Activated CD4-positive, alpha-beta T cell treated with anti-CD3 and anti-CD28 coated beads, Interleukin-2, amount 10 ng/mL, durations not matched to agents 7 days and 5 days (primary cell): ENCODE results near the gene FDPS. TPM values are rescaled to one million over a fixed set of nuclear protein-coding genes. Genes with fewer than 3 reads are reported as not detected.

Experiments used
- CTCF ChIA-PET: fragments of 350-600 bp; sonication (Branson Sonifier 250); formaldehyde crosslinking; loops from one replicate; lab custom pipeline; 2021; ENCODE audit warnings: antibody characterized with exemption; lab: Charles Lee
- POLR2A ChIA-PET: fragments of 350-600 bp; sonication (Branson Sonifier 250); formaldehyde crosslinking; loops from one replicate; lab custom pipeline; 2021; ENCODE audit warnings: antibody characterized with exemption; lab: Charles Lee
- DNase-seq: peaks from one replicate; pipeline ENCODE4 v3.0.0-alpha.2; 2020
- H3K27ac Mint-ChIP-seq: one replicate; pipeline ENCODE4 v1.8.0; 2021; ENCODE audit warnings: mild to moderate bottlenecking, moderate library complexity, mixed read lengths
- H3K27me3 Mint-ChIP-seq: one replicate; pipeline ENCODE4 v1.8.0; 2021; ENCODE audit warnings: mixed read lengths
- H3K36me3 Mint-ChIP-seq: one replicate; pipeline ENCODE4 v1.8.0; 2021; ENCODE audit warnings: low read depth, mixed read lengths
- H3K4me1 Mint-ChIP-seq: one replicate; pipeline ENCODE4 v1.8.0; 2021; ENCODE audit warnings: mixed read lengths
- H3K4me3 Mint-ChIP-seq: one replicate; pipeline ENCODE4 v1.8.0; 2021; ENCODE audit warnings: mild to moderate bottlenecking, moderate library complexity, mixed read lengths
- H3K9me3 Mint-ChIP-seq: one replicate; pipeline ENCODE4 v1.8.0; 2021; ENCODE audit warnings: mixed read lengths
- total RNA-seq, 2 experiments: library from RNA; stranded (reverse); gene quantifications; one replicate each; pipeline ENCODE4 v1.2.3, GENCODE V29; 2021

The FDPS gene
- total RNA-seq, 2 experiments from 2014 or later = 209 to 229 TPM

DNA sequence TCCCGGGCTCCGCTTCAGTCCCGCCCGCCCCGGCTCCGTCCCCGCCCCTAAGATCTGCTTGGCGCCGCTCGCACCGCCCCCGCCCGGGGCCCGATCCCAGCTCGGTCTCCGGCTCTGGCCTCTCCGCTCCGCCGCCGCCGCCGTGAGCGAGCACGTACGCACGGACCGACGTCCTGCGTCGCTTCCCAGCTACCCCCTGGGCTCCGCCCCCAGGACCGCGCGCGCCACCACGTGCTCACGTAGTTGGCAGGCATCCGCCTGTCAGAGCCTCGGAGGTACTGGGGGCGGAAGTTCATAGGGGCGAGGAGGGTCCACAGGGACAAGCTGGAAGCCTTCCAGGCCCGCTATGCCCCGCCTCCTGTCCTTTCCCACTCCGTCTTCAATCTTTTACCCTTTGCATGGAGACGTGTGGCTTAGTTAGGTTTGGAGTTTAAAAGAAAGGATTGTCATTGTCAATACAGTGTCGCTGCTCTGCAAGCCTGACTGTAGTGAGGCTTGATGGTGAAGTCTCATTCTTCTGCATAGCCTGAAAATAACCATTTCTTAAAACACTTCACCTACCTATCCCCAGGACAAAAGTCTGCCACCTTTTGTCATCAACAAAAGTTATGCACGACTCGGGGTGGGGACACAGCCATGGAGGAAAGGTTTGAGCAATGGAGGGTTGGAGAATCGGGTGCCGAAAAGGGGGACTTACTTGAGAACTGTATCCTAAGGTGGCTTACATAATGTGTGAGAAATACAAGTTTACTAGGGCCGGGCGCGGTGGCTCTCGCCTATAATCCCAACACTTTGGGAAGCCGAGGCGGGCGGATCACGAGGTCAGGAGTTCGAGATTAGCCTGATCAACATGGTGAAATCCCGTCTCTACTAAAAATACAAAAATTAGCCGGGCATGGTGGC is 35.1 kb upstream of the FDPS start, which contains the start of gene CLK2:
Gene CLK2, minus strand, starts transcription at position 162 of the 903 bp plus-strand sequence. CDS start 2,527 bp downstream, outside the sequence.
- H3K27me3 Mint-ChIP-seq = peaks cover 3% of the 10 kb centered on the region
- peak within 1 kb of the TSS; percentile 86 for H3K27ac Mint-ChIP-seq
- H3K36me3 Mint-ChIP-seq = peaks cover 31% of the 10 kb centered on the region
- no peaks in the 10 kb centered on the region for H3K9me3 Mint-ChIP-seq
- H3K4me1 Mint-ChIP-seq = peaks cover 52% of the 10 kb centered on the region
- ChIA-PET CTCF (interaction anchor here (0.5 to 7.7 kb wide), 7 partner anchors 12 to 324 kb away, joined by 3 to 48 read pairs (median 4); partner anchors contain the start of genes KRTCAP2 and SCAMP3), POLR2A (interaction anchor here (0.5 kb wide), 1 partner anchor 290 kb away, joined by 4 read pairs; no protein-coding TSS in a partner anchor)
- peak within 1 kb of the TSS; percentile 80 for H3K4me3 Mint-ChIP-seq
- DNase-seq = peak; percentile 96

DNA sequence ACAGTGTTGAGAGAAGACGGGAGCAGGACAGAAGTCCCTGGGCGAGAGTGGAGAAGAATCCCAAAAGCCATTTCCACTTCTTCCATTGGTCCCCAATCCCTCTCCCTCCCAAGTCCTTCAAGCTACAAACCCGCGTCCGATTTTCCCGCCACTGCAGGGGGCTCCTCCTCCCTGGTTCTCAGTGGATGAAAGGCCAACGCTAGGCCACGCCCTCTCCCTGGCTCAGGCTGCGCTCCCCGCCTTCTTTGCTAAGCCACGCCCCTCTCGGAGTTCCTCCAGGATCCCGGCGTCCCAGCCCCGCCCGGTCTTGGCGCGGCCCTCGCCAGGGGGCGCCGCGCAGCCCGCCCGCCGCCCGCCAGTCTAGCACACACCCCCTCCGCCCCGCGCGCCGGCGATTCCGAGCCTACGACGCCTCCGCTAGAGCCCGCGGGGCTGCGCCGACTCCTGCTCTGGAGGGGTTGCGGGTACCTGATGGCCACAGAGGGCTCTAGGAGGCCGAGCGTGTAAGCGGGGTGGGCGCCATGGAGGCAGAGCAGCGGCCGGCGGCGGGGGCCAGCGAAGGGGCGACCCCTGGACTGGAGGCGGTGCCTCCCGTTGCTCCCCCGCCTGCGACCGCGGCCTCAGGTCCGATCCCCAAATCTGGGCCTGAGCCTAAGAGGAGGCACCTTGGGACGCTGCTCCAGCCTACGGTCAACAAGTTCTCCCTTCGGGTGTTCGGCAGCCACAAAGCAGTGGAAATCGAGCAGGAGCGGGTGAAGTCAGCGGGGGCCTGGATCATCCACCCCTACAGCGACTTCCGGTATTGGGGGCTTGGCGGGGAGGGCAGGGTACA is 31.4 kb upstream of the FDPS start, which contains the start of gene HCN3:
Gene HCN3, plus strand, starts transcription at position 394 of the 832 bp plus-strand sequence. Its CDS starts 128 bp downstream, at position 522.
- Mint-ChIP-seq H3K36me3 (peaks cover 6% of the 10 kb centered on the region), H3K9me3 (no peaks in the 10 kb centered on the region), H3K27me3 (peaks cover 4% of the 10 kb centered on the region), H3K4me3 (peak within 1 kb of the TSS; percentile 71), H3K27ac (peak within 1 kb of the TSS; percentile 59), H3K4me1 (peaks cover 38% of the 10 kb centered on the region)
- peak; percentile 93 for DNase-seq
- POLR2A ChIA-PET = no interaction called here
- CTCF ChIA-PET = interaction anchor here (0.7 to 7.7 kb wide), 10 partner anchors 11 to 405 kb away, joined by 3 to 48 read pairs (median 4); partner anchors contain the start of gene FDPS

DNA sequence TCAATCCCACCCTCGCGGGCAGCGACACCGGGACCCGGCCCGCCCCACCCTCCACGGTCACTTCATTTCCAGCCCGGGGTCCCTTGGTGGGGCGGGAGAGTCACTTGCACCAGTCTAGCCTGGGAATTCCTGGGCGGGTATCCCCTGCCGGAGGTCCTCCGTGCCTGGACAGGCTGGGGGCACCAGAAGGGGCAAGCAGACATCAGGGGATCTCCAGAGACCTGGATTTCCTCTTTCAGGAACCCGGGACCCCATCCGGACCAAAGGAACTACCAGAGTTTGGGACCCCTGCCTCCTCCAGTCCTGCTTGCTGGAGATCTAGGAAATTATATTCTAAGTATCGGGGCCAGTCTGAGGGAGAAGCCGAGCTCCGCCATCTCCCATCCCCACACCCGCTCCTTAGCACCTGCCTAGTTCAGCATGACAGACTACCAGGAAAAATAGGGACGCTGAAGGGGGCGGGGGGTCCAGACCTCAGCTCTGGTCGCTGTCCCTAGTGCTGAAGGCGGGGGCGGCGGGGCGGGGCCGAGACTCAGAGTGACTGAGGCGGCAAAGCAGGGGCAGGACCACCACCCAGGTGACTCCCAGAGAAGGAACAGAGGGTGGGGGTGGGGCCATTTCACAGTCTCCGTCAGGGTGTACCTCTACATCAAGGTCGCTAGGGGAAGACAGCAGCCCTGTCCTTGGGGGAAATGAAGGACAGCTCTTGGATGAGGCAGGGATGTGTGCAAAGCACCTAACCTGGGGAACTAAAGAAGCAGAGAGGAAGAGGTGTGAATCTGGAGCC is 30.6 kb upstream of the FDPS start:
- H3K27ac Mint-ChIP-seq = no peak overlapping the region
- peaks cover 32% of the 10 kb centered on the region for H3K4me1 Mint-ChIP-seq
- POLR2A ChIA-PET = no interaction called here
- peak overlapping the region; percentile 71 for H3K4me3 Mint-ChIP-seq
- no peaks in the 10 kb centered on the region for H3K9me3 Mint-ChIP-seq
- CTCF ChIA-PET = interaction anchor here (0.6 to 1.7 kb wide), 6 partner anchors 12 to 44 kb away, joined by 3 to 6 read pairs (median 4); partner anchors contain the start of genes FDPS and RUSC1
- DNase-seq = peak; percentile 77
- peaks cover 4% of the 10 kb centered on the region for H3K27me3 Mint-ChIP-seq
- H3K36me3 Mint-ChIP-seq = no peaks in the 10 kb centered on the region

DNA sequence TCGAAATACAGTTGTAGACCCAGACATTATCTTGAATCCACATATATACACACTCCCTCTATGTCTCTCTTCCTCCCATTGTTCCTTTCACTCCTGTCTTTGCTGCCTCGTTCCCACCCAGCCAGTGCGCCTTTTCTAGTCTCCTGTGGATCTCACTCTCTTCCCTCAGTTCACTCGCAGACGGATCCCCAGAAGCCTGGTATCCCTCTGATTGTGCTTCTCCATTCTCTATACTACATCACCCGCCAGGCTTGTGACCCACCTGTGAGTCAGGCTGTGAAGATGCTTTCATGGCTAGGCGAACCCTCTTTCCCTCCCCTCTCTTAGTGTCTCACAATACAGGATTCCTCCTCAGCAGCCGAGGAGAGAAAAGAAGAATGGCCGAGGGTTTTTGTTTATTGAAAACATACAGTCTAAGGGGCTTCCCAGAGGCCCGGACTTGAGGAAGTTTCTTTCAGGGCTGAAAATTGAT is 29.9 kb upstream of the FDPS start:
- ChIA-PET POLR2A (no interaction called here), CTCF (interaction anchor here (0.6 to 1.7 kb wide), 9 partner anchors 12 to 434 kb away, joined by 3 to 6 read pairs (median 3); partner anchors contain the start of genes FDPS and RUSC1)
- peaks cover 4% of the 10 kb centered on the region for H3K27me3 Mint-ChIP-seq
- H3K4me1 Mint-ChIP-seq = peaks cover 27% of the 10 kb centered on the region
- no peak overlapping the region for H3K4me3 Mint-ChIP-seq
- no peaks in the 10 kb centered on the region for H3K36me3 Mint-ChIP-seq
- H3K27ac Mint-ChIP-seq = no peak overlapping the region
- no peaks in the 10 kb centered on the region for H3K9me3 Mint-ChIP-seq
- no peak for DNase-seq

DNA sequence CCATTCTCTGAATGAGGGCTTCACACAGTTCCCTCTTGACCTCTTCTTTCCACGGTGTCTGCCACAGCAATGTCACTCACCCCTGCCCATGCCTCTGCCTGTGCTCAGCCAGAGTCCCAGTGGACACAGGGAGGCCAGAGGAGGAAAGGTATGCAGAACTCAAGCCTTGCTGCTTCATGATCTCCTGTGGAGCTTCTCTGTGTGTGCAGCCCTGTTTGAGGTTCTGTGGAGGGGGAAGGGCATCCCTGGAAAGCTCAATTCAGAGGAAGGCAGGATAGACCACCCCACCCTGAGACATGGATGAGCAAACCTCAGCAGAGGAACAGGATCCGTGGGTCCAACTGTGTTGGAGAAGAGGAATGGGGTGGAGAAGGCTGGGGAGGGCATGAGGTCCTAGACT is 29.4 kb upstream of the FDPS start:
- ChIA-PET POLR2A (no interaction called here), CTCF (interaction anchor here (0.6 to 1.7 kb wide), 5 partner anchors 13 to 434 kb away, joined by 3 to 6 read pairs (median 5); no protein-coding TSS in a partner anchor)
- no peak overlapping the region for H3K4me3 Mint-ChIP-seq
- peaks cover 24% of the 10 kb centered on the region for H3K4me1 Mint-ChIP-seq
- peaks cover 4% of the 10 kb centered on the region for H3K27me3 Mint-ChIP-seq
- no peak overlapping the region for H3K27ac Mint-ChIP-seq
- H3K36me3 Mint-ChIP-seq = no peaks in the 10 kb centered on the region
- H3K9me3 Mint-ChIP-seq = no peaks in the 10 kb centered on the region
- DNase-seq = no peak

DNA sequence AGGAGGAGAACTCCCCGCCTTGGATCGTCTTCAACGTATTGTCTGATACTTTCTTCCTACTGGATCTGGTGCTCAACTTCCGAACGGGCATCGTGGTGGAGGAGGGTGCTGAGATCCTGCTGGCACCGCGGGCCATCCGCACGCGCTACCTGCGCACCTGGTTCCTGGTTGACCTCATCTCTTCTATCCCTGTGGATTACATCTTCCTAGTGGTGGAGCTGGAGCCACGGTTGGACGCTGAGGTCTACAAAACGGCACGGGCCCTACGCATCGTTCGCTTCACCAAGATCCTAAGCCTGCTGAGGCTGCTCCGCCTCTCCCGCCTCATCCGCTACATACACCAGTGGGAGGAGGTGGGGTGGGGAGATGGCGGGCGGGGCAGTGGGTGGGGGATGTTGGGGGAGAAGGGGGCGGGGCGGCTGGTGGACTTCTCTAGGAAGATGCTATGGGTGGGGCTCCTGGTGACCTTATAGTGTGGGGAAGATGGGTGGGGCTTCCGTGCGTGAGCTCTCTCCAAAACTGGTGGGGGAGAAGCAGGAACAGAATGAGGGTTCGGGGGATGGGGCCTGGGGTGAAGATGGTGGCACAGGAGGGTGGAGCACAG is 26.1 kb upstream of the FDPS start:
- H3K27ac Mint-ChIP-seq = no peak overlapping the region
- DNase-seq = no peak
- H3K4me1 Mint-ChIP-seq = peaks cover 8% of the 10 kb centered on the region
- no peaks in the 10 kb centered on the region for H3K9me3 Mint-ChIP-seq
- H3K27me3 Mint-ChIP-seq = peaks cover 4% of the 10 kb centered on the region
- ChIA-PET CTCF (interaction anchor here (0.8 to 1.4 kb wide), 3 partner anchors 10 to 759 kb away, joined by 3 read pairs; no protein-coding TSS in a partner anchor), POLR2A (no interaction called here)
- no peak overlapping the region for H3K4me3 Mint-ChIP-seq
- no peaks in the 10 kb centered on the region for H3K36me3 Mint-ChIP-seq

DNA sequence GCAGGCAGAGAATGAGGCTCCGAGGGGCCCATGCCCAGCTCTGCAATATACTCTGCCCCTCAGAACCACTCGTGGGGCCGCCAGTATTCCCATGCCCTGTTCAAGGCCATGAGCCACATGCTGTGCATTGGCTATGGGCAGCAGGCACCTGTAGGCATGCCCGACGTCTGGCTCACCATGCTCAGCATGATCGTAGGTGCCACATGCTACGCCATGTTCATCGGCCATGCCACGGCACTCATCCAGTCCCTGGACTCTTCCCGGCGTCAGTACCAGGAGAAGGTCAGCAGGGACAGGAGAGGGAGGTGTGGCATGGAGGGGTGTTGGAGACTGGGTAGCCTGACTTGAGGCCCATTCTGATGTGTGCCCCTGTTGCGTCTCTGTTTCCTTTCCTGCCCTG is 24.2 kb upstream of the FDPS start:
- ChIA-PET POLR2A (interaction anchor here (0.6 kb wide), 1 partner anchor 302 kb away, joined by 5 read pairs; no protein-coding TSS in a partner anchor), CTCF (interaction anchor here (1.6 kb wide), 1 partner anchor 39 kb away, joined by 4 read pairs; no protein-coding TSS in a partner anchor)
- H3K27ac Mint-ChIP-seq = no peak overlapping the region
- DNase-seq = no peak
- H3K9me3 Mint-ChIP-seq = no peaks in the 10 kb centered on the region
- H3K36me3 Mint-ChIP-seq = no peaks in the 10 kb centered on the region
- no peaks in the 10 kb centered on the region for H3K27me3 Mint-ChIP-seq
- no peaks in the 10 kb centered on the region for H3K4me1 Mint-ChIP-seq
- no peak overlapping the region for H3K4me3 Mint-ChIP-seq

DNA sequence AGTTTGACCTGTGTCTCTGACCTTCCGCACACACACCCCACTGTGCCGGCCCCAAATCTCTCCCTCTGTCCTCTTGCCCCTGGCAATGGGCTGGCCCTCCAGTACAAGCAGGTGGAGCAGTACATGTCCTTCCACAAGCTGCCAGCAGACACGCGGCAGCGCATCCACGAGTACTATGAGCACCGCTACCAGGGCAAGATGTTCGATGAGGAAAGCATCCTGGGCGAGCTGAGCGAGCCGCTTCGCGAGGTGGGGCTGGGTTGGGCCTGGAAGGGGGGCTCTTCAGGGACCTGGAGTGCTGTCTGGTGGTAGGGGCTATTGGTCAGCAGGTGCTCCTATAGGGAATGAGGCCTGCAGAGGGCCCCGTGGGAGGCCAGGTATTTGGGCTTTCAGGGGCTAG is 23.6 kb upstream of the FDPS start:
- H3K9me3 Mint-ChIP-seq = no peaks in the 10 kb centered on the region
- ChIA-PET POLR2A (no interaction called here), CTCF (interaction anchor here (1.6 kb wide), 1 partner anchor 39 kb away, joined by 4 read pairs; no protein-coding TSS in a partner anchor)
- H3K4me1 Mint-ChIP-seq = no peaks in the 10 kb centered on the region
- H3K27me3 Mint-ChIP-seq = no peaks in the 10 kb centered on the region
- H3K36me3 Mint-ChIP-seq = no peaks in the 10 kb centered on the region
- no peak for DNase-seq
- no peak overlapping the region for H3K27ac Mint-ChIP-seq
- no peak overlapping the region for H3K4me3 Mint-ChIP-seq

DNA sequence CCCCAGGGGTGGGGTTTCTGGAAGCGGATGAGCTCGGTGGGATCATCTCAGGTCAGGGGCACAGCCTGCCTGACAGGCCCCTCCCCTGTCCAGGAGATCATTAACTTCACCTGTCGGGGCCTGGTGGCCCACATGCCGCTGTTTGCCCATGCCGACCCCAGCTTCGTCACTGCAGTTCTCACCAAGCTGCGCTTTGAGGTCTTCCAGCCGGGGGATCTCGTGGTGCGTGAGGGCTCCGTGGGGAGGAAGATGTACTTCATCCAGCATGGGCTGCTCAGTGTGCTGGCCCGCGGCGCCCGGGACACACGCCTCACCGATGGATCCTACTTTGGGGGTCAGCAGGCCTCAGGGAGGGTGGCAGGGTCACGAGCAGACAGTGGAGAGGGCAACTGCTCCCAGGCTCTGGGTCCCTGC is 23.0 kb upstream of the FDPS start:
- Mint-ChIP-seq H3K9me3 (no peaks in the 10 kb centered on the region), H3K27me3 (no peaks in the 10 kb centered on the region), H3K4me1 (no peaks in the 10 kb centered on the region), H3K4me3 (no peak overlapping the region), H3K36me3 (no peaks in the 10 kb centered on the region), H3K27ac (no peak overlapping the region)
- ChIA-PET CTCF (interaction anchor here (1.1 to 1.6 kb wide), 2 partner anchors 22 to 38 kb away, joined by 3 to 4 read pairs; no protein-coding TSS in a partner anchor), POLR2A (no interaction called here)
- DNase-seq = no peak

DNA sequence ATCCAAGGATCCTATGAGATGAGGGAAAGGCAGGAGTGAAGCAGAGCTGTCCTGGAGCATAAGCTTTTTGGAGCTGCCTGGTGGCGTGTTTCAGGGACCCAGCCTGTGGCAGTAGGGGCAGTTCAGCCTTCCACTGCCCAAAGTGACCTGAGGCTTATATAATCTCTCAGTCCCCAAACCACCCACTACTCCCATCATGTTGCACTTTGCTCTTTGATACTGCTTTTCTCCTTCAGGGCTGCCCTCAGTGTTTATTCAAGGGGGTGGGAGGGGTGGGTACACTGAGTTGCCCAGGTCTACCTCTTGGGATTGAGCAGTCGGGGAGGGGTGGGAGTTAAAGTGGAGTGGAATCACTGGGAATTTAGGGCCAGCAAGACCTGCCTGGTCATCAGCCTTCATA is 22.1 kb upstream of the FDPS start:
- H3K36me3 Mint-ChIP-seq = no peaks in the 10 kb centered on the region
- no peak for DNase-seq
- POLR2A ChIA-PET = no interaction called here
- H3K27ac Mint-ChIP-seq = no peak overlapping the region
- no peaks in the 10 kb centered on the region for H3K27me3 Mint-ChIP-seq
- no peak overlapping the region for H3K4me3 Mint-ChIP-seq
- CTCF ChIA-PET = interaction anchor here (1.1 kb wide), 1 partner anchor 21 kb away, joined by 3 read pairs; no protein-coding TSS in a partner anchor
- no peaks in the 10 kb centered on the region for H3K9me3 Mint-ChIP-seq
- H3K4me1 Mint-ChIP-seq = no peaks in the 10 kb centered on the region

DNA sequence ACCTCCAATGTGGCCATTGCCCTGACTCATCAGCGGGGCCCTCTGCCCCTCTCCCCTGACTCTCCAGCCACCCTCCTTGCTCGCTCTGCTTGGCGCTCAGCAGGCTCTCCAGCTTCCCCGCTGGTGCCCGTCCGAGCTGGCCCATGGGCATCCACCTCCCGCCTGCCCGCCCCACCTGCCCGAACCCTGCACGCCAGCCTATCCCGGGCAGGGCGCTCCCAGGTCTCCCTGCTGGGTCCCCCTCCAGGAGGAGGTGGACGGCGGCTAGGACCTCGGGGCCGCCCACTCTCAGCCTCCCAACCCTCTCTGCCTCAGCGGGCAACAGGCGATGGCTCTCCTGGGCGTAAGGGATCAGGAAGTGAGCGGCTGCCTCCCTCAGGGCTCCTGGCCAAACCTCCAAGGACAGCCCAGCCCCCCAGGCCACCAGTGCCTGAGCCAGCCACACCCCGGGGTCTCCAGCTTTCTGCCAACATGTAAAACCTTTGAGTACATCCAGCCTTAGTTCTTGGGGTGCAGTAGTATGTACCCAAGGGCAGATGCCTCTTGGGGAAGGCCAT is 20.6 kb upstream of the FDPS start:
- Mint-ChIP-seq H3K27me3 (peaks cover 1% of the 10 kb centered on the region), H3K4me3 (no peak overlapping the region), H3K4me1 (no peaks in the 10 kb centered on the region), H3K36me3 (no peaks in the 10 kb centered on the region), H3K9me3 (no peaks in the 10 kb centered on the region), H3K27ac (no peak overlapping the region)
- DNase-seq = no peak
- POLR2A ChIA-PET = no interaction called here
- CTCF ChIA-PET = interaction anchor here (0.9 to 2.2 kb wide), 3 partner anchors 11 to 38 kb away, joined by 3 to 6 read pairs (median 3); partner anchors contain the start of gene HCN3
